Measurements from ENCODE around the gene DST.

The DST gene

DNA sequence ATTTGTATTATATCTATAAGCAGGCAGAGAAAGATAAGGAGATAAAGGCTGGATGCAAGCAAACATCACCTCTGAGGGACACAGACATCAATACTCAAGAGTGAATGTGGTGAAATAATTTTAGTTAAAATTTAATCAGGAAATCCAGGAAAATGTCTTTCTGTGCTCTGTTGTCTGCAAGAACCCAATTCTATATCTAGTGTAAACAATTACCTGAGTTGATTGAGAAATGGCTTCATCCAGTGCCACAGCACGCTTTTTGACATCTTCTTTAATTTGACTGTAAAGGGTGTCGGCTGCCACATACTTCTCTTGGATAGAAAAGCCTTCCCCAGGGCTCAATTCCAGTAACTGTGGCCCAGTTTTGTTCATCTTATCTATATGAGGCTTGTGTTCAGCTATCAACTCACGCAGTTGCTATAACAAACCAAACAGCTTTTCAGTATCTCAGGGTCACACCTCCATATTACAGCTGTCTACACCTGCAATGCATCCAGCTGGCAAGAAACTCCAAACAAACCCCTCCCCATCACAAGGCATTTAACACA is 131.6 kb downstream of the DST start:
- no peak overlapping the region for H3K4me3 ChIP-seq (ENCODE audit: low read depth, low read length)
- in situ Hi-C loops (cut with HindIII; ENCODE audit: low sequenced_read_pairs) = no loop called here
- TF ChIP-seq, protein P1, sequence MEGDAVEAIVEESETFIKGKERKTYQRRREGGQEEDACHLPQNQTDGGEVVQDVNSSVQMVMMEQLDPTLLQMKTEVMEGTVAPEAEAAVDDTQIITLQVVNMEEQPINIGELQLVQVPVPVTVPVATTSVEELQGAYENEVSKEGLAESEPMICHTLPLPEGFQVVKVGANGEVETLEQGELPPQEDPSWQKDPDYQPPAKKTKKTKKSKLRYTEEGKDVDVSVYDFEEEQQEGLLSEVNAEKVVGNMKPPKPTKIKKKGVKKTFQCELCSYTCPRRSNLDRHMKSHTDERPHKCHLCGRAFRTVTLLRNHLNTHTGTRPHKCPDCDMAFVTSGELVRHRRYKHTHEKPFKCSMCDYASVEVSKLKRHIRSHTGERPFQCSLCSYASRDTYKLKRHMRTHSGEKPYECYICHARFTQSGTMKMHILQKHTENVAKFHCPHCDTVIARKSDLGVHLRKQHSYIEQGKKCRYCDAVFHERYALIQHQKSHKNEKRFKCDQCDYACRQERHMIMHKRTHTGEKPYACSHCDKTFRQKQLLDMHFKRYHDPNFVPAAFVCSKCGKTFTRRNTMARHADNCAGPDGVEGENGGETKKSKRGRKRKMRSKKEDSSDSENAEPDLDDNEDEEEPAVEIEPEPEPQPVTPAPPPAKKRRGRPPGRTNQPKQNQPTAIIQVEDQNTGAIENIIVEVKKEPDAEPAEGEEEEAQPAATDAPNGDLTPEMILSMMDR (IDR thresholded peaks at IDR 0.05; ENCODE audit: low read depth, low read length) = no peak
- no peak for DNase-seq (ENCODE audit: low read depth, low spot score)

DNA sequence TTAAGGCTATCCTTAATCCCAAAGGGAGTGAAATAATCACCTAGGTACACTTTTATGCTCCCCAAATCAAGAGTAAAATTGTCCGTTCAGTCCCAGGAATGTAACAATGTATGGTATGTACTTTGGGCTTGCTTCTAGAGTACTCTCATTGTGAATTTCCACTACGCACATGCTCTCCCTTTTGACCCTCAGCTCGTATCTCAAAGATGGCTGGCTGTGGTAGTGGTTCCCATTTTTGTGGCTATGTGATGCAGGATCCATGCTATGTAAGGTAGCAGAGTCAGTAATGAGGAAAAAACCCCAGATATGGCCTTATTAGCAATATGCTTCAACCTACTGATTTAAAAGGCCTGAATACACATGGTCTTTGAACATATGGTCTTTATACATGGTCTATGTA is 133.7 kb downstream of the DST start:
- DNase-seq (ENCODE audit: low read depth, low spot score) = peak; percentile 28
- in situ Hi-C loops (cut with HindIII; ENCODE audit: low sequenced_read_pairs) = no loop called here
- H3K4me3 ChIP-seq (ENCODE audit: low read depth, low read length) = no peak overlapping the region
- TF ChIP-seq, protein P1 (IDR thresholded peaks at IDR 0.05; ENCODE audit: low read depth, low read length) = no peak

DNA sequence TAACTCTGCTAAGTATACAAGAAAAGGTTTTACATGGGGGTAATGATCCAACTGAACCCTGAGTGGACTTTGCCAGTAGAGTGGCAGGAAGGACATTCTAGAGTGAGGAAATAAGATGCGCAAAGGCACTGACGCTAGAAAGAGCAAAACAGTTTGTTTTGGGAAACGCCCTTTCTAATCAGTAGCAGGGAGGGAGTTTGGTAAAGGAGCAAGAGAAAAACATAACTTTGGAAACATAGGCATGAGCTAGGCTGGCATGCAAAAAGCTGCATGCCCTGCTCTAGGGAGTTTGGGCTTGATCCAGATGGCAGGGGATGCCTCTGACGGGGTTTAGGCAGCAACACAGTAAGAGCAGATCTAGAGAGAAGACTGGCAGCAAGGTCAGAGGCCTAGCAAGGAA is 135.2 kb downstream of the DST start:
- in situ Hi-C loops (cut with HindIII; ENCODE audit: low sequenced_read_pairs) = no loop called here
- no peak for DNase-seq (ENCODE audit: low read depth, low spot score)
- H3K4me3 ChIP-seq (ENCODE audit: low read depth, low read length) = no peak overlapping the region
- TF ChIP-seq, protein P1 (IDR thresholded peaks at IDR 0.05; ENCODE audit: low read depth, low read length) = no peak

DNA sequence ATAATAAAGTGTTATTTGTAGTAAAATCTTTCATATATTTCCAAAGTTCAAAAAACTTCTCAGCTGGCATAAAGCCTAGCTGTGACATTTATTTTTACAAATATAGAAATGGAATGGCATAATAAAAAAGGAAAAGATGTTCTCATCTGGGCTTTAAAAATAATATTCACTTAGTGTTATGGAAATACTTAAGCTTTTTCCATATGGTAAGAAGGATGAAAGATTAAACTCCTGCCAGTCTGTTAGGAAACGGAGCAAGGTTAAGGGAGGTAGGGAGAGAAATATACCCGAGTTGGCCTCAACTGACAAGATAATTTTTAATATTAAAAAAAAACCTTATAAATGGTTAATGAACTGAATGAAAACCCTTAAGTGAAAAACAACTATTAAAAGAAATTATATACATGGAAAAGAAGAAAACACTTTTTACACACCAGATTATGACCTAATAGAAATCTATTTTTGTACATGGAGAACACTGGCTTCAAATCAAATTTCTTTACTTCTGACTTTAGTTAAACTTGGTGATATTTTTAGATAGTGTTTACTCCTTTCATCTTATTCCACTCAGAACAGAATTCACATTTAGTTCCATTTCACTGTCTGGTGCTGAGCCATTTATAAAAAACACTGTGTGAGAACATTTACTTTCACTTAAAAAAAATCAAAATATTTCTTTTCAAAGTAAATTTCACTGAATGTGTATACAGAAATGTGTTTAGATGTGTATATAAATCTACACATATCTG is 137.0 kb downstream of the DST start:
- TF ChIP-seq, protein P1 (IDR thresholded peaks at IDR 0.05; ENCODE audit: low read depth, low read length) = no peak
- in situ Hi-C loops (cut with HindIII; ENCODE audit: low sequenced_read_pairs) = no loop called here
- no peak for DNase-seq (ENCODE audit: low read depth, low spot score)
- H3K4me3 ChIP-seq (ENCODE audit: low read depth, low read length) = no peak overlapping the region

DNA sequence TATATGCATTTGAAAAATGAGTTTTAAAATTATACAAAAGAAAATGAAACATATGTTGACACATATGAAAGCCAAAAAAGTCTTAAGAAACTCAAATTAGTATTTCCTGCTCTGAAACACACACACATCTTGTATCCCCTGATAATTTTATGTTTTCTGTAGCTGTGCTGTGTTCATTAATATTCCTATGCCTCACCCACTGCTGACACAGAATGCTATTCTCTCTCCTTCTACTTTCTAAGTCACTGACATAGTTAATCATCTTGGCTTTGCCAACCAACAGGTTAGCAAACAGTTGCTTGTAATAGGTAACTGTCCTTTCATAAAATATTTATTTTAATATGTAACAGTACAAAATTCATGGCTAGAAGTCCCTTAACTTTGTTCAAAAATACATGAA is 140.7 kb downstream of the DST start:
- no peak for DNase-seq (ENCODE audit: low read depth, low spot score)
- H3K4me3 ChIP-seq (ENCODE audit: low read depth, low read length) = no peak overlapping the region
- TF ChIP-seq, protein P1 (IDR thresholded peaks at IDR 0.05; ENCODE audit: low read depth, low read length) = no peak
- in situ Hi-C loops (cut with HindIII; ENCODE audit: low sequenced_read_pairs) = no loop called here

DNA sequence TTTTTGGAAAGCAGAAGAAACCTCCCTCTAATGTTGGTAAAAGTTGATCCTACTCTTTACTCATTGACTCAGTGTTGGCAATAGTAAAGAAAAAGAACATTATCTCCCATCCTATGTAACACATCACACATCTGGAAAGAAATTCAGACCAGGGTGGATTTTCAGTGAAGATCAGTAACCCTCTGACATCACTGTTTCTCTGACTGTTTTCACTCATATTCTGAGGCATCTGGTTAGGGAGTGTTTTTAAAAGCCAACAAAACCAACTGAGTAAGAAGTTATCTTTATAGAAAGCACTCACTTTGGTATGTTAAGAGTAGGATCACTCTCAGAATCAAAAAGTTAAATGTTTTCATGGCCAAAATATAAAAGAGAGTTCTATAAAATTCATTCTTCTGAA is 143.6 kb downstream of the DST start:
- in situ Hi-C loops (cut with HindIII; ENCODE audit: low sequenced_read_pairs) = no loop called here
- H3K4me3 ChIP-seq (ENCODE audit: low read depth, low read length) = no peak overlapping the region
- no peak for DNase-seq (ENCODE audit: low read depth, low spot score)
- TF ChIP-seq, protein P1 (IDR thresholded peaks at IDR 0.05; ENCODE audit: low read depth, low read length) = no peak
